Ovary (tissue), 3 donors: Measurements from ENCODE around the gene MMP24.

ENCODE experiments used
- EP300 ChIP-seq: sonication (generic); formaldehyde crosslinking; IDR thresholded peaks from one replicate; pipeline ENCODE4 v1.6.1; 2017; ENCODE audit warnings: antibody characterized with exemption
- POLR2A ChIP-seq: fragments of 450-650 bp; IDR thresholded peaks from one replicate; pipeline ENCODE4 v1.6.1; 2017; ENCODE audit warnings: antibody characterized with exemption, mild to moderate bottlenecking, moderate library complexity
- TF ChIP-seq, protein P1 (sequence below), 3 donors: fragments of 450-650 bp in 2 of 3; fragments of 200-600 bp in 1 of 3; IDR thresholded peaks; one replicate each; pipeline versions ENCODE4 v1.5.1 to v1.8.0; 2016 to 2022; ENCODE audit warnings: antibody characterized with exemption in 3 of 3, mild to moderate bottlenecking in 1 of 3
- donor health status: DM: no; HTN: no; CAD: no.

- TF ChIP-seq, protein P1, sequence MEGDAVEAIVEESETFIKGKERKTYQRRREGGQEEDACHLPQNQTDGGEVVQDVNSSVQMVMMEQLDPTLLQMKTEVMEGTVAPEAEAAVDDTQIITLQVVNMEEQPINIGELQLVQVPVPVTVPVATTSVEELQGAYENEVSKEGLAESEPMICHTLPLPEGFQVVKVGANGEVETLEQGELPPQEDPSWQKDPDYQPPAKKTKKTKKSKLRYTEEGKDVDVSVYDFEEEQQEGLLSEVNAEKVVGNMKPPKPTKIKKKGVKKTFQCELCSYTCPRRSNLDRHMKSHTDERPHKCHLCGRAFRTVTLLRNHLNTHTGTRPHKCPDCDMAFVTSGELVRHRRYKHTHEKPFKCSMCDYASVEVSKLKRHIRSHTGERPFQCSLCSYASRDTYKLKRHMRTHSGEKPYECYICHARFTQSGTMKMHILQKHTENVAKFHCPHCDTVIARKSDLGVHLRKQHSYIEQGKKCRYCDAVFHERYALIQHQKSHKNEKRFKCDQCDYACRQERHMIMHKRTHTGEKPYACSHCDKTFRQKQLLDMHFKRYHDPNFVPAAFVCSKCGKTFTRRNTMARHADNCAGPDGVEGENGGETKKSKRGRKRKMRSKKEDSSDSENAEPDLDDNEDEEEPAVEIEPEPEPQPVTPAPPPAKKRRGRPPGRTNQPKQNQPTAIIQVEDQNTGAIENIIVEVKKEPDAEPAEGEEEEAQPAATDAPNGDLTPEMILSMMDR (IDR thresholded peaks at IDR 0.05): no peak
- no peak for TF ChIP-seq EP300
- TF ChIP-seq POLR2A: no peak
These were observed 57.9 kb downstream of the MMP24 start, which contains the start of gene EIF6 for GRCh38 chr20:35284267-35284991.
